ENCODE measurements around the gene RPA1.

Gene RPA1

GRCh38 chr17:1942666-1943435, 113.0 kb downstream of the RPA1 start:
- no peak for DNase-seq (ENCODE audit: low spot score)

- DNase-seq (ENCODE audit: low spot score) = no peak
Observed at GRCh38 chr17:1943436-1943831, 113.6 kb downstream of the RPA1 start.

GRCh38 chr17:1945621-1946020, 115.8 kb downstream of the RPA1 start:
- no peak for DNase-seq (ENCODE audit: low spot score)

- DNase-seq (ENCODE audit: low spot score) = no peak
Observed at GRCh38 chr17:1946021-1946932, 116.5 kb downstream of the RPA1 start.

- no peak for DNase-seq (ENCODE audit: low spot score)
Observed at GRCh38 chr17:1947229-1947742, 117.5 kb downstream of the RPA1 start.

- no peak for DNase-seq (ENCODE audit: low spot score)
Observed at GRCh38 chr17:1947743-1948516, 118.1 kb downstream of the RPA1 start.

- no peak for DNase-seq (ENCODE audit: low spot score)
Observed at GRCh38 chr17:1948517-1948825, 118.7 kb downstream of the RPA1 start.
